Esophagus squamous epithelium (tissue), 4 donors: Measurements from ENCODE around the gene MRPL2.

Experiments
- CTCF ChIP-seq, 6 experiments: fragments of 450-650 bp in 4 of 6; fragments of 200-600 bp in 2 of 6; sonication (generic) in 2 of 6; IDR thresholded peaks; one replicate each; pipeline ENCODE4 v1.5.1; 2016 to 2019; ENCODE audit warnings: antibody characterized with exemption in 6 of 6, mild to moderate bottlenecking in 4 of 6, moderate library complexity in 4 of 6
- POLR2A ChIP-seq, 4 donors: fragments of 450-650 bp; IDR thresholded peaks; one replicate each; pipeline ENCODE4 v1.6.1; 2017; ENCODE audit warnings: antibody characterized with exemption in 4 of 4, mild to moderate bottlenecking in 4 of 4, moderate library complexity in 3 of 4

- TF ChIP-seq POLR2A (IDR thresholded peaks at IDR 0.05), result no peak
- no peak for TF ChIP-seq CTCF (IDR thresholded peaks at IDR 0.05)
Observed at GRCh38 chr6:43052225-43052841, 6.9 kb downstream of the MRPL2 start.
